ENCODE results near the gene PRDM11. TPM values are rescaled to one million over a fixed set of nuclear protein-coding genes. Genes with fewer than 3 reads are reported as not detected.

The PRDM11 gene
- total RNA-seq, 6 experiments from 2014 or later = 1.4 to 4.1 (median 3.8) TPM

DNA sequence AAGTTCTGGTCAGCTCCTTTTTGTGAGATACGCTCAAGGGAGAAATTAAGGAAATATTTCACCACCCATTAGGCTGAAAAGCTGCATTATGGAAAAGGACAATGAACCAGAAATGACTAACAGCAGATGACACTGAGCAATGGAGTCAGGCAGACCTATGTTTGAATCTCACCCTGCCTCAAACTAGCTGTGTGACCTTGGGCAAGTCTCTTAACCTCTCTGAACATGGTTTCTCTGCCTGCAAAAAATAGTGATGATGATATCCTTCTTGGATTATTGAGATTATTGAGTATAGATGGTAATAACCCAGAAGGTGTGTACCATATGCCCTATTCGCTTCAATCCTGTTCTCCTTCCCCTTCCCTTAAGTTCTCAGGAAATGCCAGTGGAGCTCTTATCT lies 2.9 kb upstream of the PRDM11 start:
- no peaks in the 10 kb centered on the region for H3K36me3 ChIP-seq
- H3K9me3 ChIP-seq = no peaks in the 10 kb centered on the region
- no peak overlapping the region for H3K27ac ChIP-seq
- H3K4me1 ChIP-seq = peaks cover 0 to 18% (median 5%) of the 10 kb centered on the region in 4 donors
- TF ChIP-seq, protein P1, sequence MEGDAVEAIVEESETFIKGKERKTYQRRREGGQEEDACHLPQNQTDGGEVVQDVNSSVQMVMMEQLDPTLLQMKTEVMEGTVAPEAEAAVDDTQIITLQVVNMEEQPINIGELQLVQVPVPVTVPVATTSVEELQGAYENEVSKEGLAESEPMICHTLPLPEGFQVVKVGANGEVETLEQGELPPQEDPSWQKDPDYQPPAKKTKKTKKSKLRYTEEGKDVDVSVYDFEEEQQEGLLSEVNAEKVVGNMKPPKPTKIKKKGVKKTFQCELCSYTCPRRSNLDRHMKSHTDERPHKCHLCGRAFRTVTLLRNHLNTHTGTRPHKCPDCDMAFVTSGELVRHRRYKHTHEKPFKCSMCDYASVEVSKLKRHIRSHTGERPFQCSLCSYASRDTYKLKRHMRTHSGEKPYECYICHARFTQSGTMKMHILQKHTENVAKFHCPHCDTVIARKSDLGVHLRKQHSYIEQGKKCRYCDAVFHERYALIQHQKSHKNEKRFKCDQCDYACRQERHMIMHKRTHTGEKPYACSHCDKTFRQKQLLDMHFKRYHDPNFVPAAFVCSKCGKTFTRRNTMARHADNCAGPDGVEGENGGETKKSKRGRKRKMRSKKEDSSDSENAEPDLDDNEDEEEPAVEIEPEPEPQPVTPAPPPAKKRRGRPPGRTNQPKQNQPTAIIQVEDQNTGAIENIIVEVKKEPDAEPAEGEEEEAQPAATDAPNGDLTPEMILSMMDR (IDR thresholded peaks at IDR 0.05) = no peak
- no peak for TF ChIP-seq POLR2A (IDR thresholded peaks at IDR 0.05)
- DNase-seq (no peak), ATAC-seq (no peak)
- H3K4me3 ChIP-seq = no peak overlapping the region
- H3K27me3 ChIP-seq = no peaks in the 10 kb centered on the region
- intact Hi-C loops (cut with DNase I) = no loop called here
- WGBS (ENCODE audit: insufficient coverage, low coverage, low lambda C conversion rate, missing lambda C conversion rate) = 100% methylated on average over 1 of the region's 2 CpGs

DNA sequence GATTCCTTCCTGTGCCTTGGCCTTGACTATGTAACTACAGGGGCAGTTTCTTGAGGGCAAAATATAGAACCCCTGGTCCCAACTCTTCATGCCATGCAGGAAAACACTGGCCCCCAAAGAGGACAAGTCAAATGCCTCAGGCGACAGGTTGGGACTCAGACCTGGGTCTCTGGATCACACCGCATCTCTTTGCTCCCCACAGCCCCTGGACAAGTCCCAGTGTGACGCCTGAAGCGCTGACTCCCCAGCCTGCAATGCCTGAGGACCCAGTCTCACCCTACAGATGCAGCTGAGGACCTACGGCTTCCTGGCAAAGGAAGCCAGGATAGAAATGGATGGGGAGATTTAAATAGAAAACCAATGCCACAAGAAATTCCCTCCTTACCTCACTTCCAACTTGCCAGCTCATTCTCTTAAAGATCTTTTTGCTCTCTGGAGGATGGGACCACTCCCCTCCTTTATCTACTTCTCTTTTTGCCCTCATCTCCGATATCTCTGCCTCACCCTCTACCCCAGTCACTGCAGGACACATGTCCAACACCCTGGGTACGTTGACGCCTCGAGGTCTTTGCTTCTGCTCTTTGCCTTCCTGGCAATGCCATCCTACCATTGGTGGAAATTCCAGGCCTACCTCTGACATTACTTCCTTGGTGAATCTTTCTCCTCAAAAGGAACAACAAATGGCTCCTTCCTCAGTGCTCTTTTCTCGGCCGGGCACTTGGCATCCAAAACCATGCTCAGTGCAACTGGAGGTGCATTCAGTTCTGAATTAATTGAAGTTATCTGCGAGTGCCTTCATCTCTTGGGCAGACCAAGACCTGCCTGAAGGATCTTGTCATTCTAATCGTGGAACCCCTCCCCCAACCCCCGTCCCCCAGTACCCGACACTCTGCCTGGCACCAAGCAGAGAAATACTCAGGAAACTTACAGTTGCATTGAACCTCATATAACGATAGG lies 2.0 kb upstream of the PRDM11 start:
- WGBS (ENCODE audit: insufficient coverage, low coverage, low lambda C conversion rate, missing lambda C conversion rate) = 69% methylated on average over 11 of the region's 16 CpGs
- no peak overlapping the region for H3K27ac ChIP-seq
- intact Hi-C loops (cut with DNase I) = no loop called here
- peak in 1 of 3 donors; percentile 36 for DNase-seq
- peaks cover 0 to 18% (median 5%) of the 10 kb centered on the region in 4 donors for H3K4me1 ChIP-seq
- no peak overlapping the region for H3K4me3 ChIP-seq
- ATAC-seq = no peak
- TF ChIP-seq POLR2A (IDR thresholded peaks at IDR 0.05) = no peak
- TF ChIP-seq, protein P1 (IDR thresholded peaks at IDR 0.05) = no peak
- no peaks in the 10 kb centered on the region for H3K27me3 ChIP-seq
- no peaks in the 10 kb centered on the region for H3K36me3 ChIP-seq
- no peaks in the 10 kb centered on the region for H3K9me3 ChIP-seq

DNA sequence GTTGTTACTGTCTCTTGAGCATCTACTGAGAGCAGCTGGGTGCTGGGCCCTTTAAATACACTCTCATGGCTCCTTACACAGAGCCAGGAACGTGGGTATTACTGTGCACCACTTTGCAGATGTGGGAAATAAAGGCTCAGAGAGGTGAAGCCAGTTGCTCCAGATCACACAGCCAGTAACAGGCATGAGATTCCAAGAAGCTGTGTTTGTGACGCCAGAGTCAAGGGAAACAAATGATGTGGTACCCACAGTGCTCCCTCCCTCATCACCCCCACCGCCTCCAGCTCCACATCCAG lies 1.4 kb upstream of the PRDM11 start:
- Histone ChIP-seq H3K4me3 (no peak overlapping the region), H3K27me3 (no peaks in the 10 kb centered on the region), H3K9me3 (no peaks in the 10 kb centered on the region), H3K4me1 (peaks cover 0 to 18% (median 5%) of the 10 kb centered on the region in 4 donors), H3K27ac (no peak overlapping the region), H3K36me3 (no peaks in the 10 kb centered on the region)
- WGBS (ENCODE audit: insufficient coverage, low coverage, low lambda C conversion rate, missing lambda C conversion rate) = 11% methylated on average over 3 of the region's 3 CpGs
- no peak for ATAC-seq
- no peak for DNase-seq
- TF ChIP-seq POLR2A (IDR thresholded peaks at IDR 0.05) = no peak
- TF ChIP-seq, protein P1 (IDR thresholded peaks at IDR 0.05) = no peak
- intact Hi-C loops (cut with DNase I) = no loop called here

DNA sequence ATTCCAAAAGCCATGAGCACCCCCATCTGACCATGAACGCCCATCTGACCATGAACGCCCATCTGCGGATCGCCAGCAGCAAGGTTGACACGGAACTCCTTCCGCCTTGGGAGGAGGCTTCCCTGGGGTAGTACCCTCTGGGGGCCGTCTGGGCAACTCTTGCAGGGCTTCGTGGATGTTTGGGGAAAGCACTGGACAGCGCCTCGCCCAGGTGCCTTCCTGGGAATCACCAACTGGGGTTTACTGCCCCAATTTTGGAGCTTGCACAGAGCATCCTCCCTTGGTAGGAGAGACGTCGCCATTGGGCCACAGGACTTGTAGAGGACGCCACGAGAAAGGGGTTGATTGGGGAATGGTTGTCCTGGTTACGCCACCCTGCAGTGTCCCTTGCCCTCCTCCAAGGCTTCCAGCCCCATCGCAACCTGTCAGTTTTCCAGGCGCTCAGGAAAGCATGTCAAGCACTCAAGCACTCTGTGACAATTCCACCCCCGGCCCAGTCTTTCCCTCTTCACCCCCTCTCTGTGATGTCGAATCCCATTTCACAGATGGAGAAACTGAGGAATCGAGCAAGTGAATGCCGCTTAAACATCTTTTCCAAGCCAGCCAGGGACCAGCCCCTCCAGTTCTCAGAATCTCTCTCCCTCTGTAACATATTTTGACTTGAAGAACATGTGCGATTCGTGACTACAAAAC lies 914 bp upstream of the PRDM11 start:
- H3K4me3 ChIP-seq = peak overlapping the region; percentile 46 to 84 (median 67)
- no peaks in the 10 kb centered on the region for H3K9me3 ChIP-seq
- ATAC-seq = peak; percentile 68 to 76 (median 73)
- H3K4me1 ChIP-seq = peaks cover 0 to 18% (median 5%) of the 10 kb centered on the region in 4 donors
- no peak for TF ChIP-seq POLR2A (IDR thresholded peaks at IDR 0.05)
- TF ChIP-seq, protein P1 (IDR thresholded peaks at IDR 0.05) = no peak
- H3K27me3 ChIP-seq = no peaks in the 10 kb centered on the region
- H3K36me3 ChIP-seq = no peaks in the 10 kb centered on the region
- 11% methylated on average over 16 of the region's 23 CpGs for WGBS (ENCODE audit: insufficient coverage, low coverage, low lambda C conversion rate, missing lambda C conversion rate)
- H3K27ac ChIP-seq = peak overlapping the region in 2 of 3 donors; percentile 93
- peak; percentile 70 to 87 (median 85) for DNase-seq
- intact Hi-C loops (cut with DNase I) = no loop called here

Measured in right lobe of liver (tissue), 6 donors.